Measurements from ENCODE around the gene CD99. TPM values are rescaled to one million over a fixed set of nuclear protein-coding genes. Genes with fewer than 3 reads are reported as not detected.

CD99 gene
- total and polyA plus RNA-seq, 8 donors: 72.9 to 220 (median 128) TPM

DNA sequence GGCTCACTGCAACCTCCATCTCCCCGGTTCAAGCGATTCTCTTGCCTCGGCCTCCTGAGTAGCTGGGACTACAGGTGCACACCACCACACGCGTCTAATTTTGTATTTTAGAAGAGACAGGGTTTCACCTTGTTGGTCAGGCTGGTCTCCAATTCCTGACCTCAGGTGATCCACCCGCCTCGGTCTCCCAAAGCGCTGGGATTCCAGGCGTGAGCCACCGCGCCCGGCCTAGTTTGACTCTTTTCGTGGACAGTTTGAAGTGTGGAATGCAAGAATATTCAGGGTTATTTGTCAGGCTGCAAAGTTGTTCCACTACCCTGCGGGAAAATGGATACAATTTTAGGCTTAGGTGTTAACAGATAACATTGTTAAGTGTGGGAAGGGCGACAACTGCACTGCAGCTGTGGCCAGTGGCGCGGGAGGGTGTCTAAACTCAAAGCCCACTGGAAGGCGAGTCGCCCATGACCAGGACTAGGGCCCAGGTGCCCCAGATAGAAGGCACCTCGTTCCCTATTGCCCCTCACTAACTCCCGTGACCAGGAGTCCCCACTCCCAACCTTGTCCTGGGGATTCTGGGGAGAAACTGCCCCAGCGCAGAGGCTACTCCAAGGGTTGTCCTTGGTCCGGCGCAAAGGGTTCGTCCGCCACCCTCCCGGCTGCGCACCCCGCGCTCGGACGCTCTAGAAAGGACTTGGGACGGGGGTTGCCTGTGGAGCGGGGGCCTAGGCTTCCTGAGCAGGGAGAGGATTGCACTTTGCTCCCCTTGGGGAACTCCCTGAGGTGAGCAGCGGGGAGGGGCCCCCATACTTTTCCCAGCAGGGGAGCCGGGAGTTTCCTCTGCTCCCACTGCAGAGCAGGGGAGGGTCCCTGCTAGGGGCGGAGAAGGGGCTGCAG, 1.1 kb upstream of the CD99 start:
- no peaks in the 10 kb centered on the region for H3K9me3 ChIP-seq
- DNase-seq: peak in 1 of 2 donors; percentile 76
- intact Hi-C loops (cut with DNase I; ENCODE audit: low total_unique reads): no loop called here
- peak overlapping the region; percentile 76 to 98 (median 92) for H3K4me3 ChIP-seq
- TF ChIP-seq EP300 (IDR thresholded peaks at IDR 0.05): no peak
- TF ChIP-seq, protein P1, sequence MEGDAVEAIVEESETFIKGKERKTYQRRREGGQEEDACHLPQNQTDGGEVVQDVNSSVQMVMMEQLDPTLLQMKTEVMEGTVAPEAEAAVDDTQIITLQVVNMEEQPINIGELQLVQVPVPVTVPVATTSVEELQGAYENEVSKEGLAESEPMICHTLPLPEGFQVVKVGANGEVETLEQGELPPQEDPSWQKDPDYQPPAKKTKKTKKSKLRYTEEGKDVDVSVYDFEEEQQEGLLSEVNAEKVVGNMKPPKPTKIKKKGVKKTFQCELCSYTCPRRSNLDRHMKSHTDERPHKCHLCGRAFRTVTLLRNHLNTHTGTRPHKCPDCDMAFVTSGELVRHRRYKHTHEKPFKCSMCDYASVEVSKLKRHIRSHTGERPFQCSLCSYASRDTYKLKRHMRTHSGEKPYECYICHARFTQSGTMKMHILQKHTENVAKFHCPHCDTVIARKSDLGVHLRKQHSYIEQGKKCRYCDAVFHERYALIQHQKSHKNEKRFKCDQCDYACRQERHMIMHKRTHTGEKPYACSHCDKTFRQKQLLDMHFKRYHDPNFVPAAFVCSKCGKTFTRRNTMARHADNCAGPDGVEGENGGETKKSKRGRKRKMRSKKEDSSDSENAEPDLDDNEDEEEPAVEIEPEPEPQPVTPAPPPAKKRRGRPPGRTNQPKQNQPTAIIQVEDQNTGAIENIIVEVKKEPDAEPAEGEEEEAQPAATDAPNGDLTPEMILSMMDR (IDR thresholded peaks at IDR 0.05): no peak
- TF ChIP-seq POLR2A (IDR thresholded peaks at IDR 0.05): no peak
- no peak for TF ChIP-seq POLR2AphosphoS5 (IDR thresholded peaks at IDR 0.05)
- H3K27me3 ChIP-seq: no peaks in the 10 kb centered on the region
- H3K36me3 ChIP-seq: no peaks in the 10 kb centered on the region
- peak overlapping the region in 4 of 5 donors; percentile 80 to 90 (median 88) for H3K27ac ChIP-seq
- 50 to 73% (median 61%) methylated on average over 22 to 37 of the region's 37 CpGs for WGBS, 5 donors
- peaks cover 26 to 37% (median 33%) of the 10 kb centered on the region in 4 donors for H3K4me1 ChIP-seq

DNA sequence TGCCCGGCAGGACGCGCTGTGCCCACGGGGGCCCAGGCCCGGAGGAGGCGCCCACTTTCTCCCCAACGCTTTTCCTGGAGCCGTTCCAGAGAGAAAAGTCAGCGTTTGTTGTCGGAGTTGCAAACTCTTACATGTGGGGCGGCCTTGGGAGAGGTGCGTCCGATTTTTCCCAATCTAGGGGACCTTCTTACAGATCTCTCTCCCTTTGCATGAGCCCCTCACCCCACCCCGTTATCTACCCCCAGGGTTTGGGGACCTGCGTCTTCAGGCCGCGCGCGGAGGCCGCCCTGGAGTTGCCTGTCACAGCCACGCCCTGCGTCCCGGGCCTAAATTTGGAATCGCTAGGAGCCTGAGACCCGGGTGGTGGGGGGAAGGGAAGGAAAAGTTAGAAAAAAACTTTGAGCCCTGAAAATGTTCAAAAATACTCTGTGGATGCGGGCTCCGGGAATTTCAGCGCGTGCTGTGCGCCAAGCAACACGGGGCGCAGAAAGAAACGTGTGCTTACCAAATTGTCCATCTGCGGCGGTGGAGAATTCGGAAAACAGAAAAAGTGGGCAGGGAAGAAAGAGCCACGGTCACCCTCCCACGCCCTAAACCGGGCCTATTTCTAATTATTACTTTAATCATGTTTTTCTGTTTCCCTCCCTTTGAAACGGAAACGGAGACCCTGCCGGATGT, 587 bp downstream of the CD99 start:
- Histone ChIP-seq H3K4me3 (peak overlapping the region; percentile 76 to 98 (median 92)), H3K9me3 (no peaks in the 10 kb centered on the region), H3K27me3 (no peaks in the 10 kb centered on the region), H3K27ac (peak overlapping the region; percentile 80 to 90 (median 87)), H3K36me3 (no peaks in the 10 kb centered on the region), H3K4me1 (peaks cover 33 to 54% (median 49%) of the 10 kb centered on the region in 4 donors)
- TF ChIP-seq POLR2A (IDR thresholded peaks at IDR 0.05) (no peak), EP300 (IDR thresholded peaks at IDR 0.05) (no peak), POLR2AphosphoS5 (IDR thresholded peaks at IDR 0.05) (no peak)
- TF ChIP-seq, protein P1 (IDR thresholded peaks at IDR 0.05): no peak
- DNase-seq: peak; percentile 29 to 72
- 0 to 1% (median 1%) methylated on average over 38 to 42 of the region's 42 CpGs for WGBS, 5 donors
- intact Hi-C loops (cut with DNase I; ENCODE audit: low total_unique reads): no loop called here

DNA sequence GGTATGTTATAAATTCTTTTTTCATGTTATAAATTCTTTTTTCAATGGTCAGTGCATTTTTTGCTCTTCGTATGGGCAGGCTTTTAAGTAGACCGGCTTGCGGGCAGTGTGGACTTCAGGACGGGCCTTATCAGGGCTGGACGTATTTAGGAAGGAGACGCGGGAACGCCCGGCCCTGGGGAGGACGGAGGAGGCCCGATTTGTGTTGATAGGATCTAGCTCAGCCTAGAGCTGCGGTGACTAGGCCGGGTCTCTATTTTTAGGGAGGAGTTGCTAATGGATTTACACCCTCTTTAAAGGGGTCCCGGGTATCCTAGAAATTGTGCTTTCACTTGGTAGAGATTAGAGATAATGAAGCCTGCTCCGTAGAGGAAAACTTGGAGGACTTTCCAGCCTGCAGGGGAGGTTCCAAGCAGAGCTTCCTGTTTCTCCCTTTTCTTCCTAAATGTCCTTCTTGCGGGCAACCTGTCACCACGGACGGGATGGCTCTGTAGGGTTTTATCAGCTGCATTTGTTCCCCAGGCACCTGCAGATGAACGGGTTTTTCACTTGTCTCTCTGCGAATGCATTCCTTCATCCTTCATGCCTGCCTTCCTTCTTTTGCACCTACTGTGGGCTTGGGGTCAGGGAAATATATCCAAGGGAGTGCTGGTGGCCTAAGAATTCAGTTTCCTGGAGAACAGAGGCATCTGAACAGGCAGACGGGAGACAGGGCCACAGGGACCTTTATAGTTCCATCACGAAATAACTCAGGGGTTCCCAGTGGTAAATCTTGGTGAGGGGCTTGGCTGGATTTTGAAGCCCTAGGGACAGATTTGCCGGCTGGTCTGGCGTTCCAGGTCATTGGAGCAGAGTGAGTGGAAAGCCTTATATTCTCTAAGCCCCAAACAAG, 1.4 kb downstream of the CD99 start:
- intact Hi-C loops (cut with DNase I; ENCODE audit: low total_unique reads): no loop called here
- H3K4me1 ChIP-seq: peaks cover 41 to 62% (median 57%) of the 10 kb centered on the region in 4 donors
- DNase-seq: peak; percentile 44 to 51

More for the DNA sequence above, 1.4 kb downstream of the CD99 start:
- no peaks in the 10 kb centered on the region for H3K36me3 ChIP-seq
- 10 to 17% (median 13%) methylated on average over 24 of the region's 24 CpGs for WGBS, 5 donors
- no peaks in the 10 kb centered on the region for H3K27me3 ChIP-seq
- H3K9me3 ChIP-seq: no peaks in the 10 kb centered on the region
- no peak for TF ChIP-seq POLR2A (IDR thresholded peaks at IDR 0.05)
- TF ChIP-seq, protein P1 (IDR thresholded peaks at IDR 0.05): no peak
- no peak for TF ChIP-seq POLR2AphosphoS5 (IDR thresholded peaks at IDR 0.05)
- TF ChIP-seq EP300 (IDR thresholded peaks at IDR 0.05): no peak
- H3K27ac ChIP-seq: peak overlapping the region in 4 of 5 donors; percentile 80 to 90 (median 88)
- H3K4me3 ChIP-seq: peak overlapping the region; percentile 76 to 98 (median 92)
